Measurements from ENCODE around the gene ZNF597.

DNA sequence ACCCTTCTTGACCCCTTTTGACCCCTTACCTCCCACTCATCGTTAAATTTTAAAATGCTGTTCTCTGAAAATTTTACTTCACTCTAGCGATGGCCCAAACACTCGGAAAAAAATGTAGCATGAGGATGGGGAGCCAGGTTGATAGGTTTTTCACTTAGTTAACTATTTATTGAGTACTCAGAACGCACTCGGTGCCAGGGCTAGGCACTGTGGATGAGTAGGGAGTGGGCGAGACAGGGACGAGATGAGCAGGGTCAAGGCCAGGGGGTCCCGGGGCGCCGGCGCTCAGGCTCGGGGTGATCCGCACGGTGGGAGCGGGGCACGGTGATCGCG is 42.9 kb downstream of the ZNF597 start:
- TF ChIP-seq, protein P1, sequence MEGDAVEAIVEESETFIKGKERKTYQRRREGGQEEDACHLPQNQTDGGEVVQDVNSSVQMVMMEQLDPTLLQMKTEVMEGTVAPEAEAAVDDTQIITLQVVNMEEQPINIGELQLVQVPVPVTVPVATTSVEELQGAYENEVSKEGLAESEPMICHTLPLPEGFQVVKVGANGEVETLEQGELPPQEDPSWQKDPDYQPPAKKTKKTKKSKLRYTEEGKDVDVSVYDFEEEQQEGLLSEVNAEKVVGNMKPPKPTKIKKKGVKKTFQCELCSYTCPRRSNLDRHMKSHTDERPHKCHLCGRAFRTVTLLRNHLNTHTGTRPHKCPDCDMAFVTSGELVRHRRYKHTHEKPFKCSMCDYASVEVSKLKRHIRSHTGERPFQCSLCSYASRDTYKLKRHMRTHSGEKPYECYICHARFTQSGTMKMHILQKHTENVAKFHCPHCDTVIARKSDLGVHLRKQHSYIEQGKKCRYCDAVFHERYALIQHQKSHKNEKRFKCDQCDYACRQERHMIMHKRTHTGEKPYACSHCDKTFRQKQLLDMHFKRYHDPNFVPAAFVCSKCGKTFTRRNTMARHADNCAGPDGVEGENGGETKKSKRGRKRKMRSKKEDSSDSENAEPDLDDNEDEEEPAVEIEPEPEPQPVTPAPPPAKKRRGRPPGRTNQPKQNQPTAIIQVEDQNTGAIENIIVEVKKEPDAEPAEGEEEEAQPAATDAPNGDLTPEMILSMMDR (IDR thresholded peaks at IDR 0.05), result no peak
- TF ChIP-seq POLR2A (IDR thresholded peaks at IDR 0.05) (no peak), POLR2AphosphoS5 (IDR thresholded peaks at IDR 0.05) (no peak), EP300 (IDR thresholded peaks at IDR 0.05) (no peak)

Measured in sigmoid colon (tissue), 4 donors.